ENCODE results near the gene RTL10.

Gene RTL10

DNA sequence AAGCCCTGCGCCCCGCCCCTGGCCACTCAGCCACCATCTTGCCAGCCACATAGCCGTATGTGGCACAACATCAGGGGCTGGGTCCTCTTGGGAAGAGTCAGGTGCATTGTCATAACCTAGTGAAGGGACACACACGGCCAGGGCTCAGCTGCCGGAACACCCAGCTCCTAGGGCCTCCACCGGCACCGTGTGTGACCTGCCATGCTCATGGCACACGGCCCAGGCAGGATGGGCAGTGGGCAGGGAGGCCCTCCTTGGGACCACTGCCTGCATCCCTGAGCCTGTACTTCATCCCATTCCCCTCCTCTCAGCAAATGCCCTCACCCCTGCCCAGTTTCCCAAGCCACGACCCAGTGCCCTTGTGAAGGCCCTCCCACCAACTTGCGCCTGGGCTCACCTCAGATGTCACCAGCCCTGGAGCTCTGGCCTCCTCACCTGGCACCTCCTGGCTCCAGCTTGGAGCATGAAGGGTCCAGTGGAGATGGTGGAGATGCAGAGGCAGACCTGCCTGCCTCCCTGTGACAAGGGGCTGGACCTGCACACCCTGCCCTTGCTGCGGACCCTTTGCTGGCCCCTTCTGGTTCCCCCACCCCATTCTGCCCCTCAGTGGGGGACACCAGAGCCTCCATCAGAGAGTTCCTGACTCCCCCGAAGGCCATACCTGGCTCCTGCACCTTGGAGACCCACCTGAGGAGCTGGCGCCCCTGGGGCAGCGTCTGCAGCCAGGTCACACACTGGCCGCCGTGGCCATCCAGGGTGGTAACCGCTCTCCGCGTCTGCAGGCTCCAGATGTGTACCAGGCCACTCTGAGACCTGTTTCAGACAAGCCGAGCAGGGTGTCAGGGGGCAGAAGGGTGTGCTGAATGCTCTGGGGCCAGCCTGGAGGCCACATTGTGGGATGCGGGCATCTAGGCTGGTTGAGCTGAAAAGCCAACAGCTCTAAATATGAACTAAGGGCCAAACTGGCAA is 34.5 kb downstream of the RTL10 start:
- H3K27ac ChIP-seq: no peak overlapping the region
- no peaks in the 10 kb centered on the region for H3K4me1 ChIP-seq
- no peaks in the 10 kb centered on the region for H3K9me3 ChIP-seq (ENCODE audit: control insufficient read depth, low read length)
- H3K9ac ChIP-seq: no peak overlapping the region
- TF ChIP-seq, protein P1, sequence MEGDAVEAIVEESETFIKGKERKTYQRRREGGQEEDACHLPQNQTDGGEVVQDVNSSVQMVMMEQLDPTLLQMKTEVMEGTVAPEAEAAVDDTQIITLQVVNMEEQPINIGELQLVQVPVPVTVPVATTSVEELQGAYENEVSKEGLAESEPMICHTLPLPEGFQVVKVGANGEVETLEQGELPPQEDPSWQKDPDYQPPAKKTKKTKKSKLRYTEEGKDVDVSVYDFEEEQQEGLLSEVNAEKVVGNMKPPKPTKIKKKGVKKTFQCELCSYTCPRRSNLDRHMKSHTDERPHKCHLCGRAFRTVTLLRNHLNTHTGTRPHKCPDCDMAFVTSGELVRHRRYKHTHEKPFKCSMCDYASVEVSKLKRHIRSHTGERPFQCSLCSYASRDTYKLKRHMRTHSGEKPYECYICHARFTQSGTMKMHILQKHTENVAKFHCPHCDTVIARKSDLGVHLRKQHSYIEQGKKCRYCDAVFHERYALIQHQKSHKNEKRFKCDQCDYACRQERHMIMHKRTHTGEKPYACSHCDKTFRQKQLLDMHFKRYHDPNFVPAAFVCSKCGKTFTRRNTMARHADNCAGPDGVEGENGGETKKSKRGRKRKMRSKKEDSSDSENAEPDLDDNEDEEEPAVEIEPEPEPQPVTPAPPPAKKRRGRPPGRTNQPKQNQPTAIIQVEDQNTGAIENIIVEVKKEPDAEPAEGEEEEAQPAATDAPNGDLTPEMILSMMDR (IDR thresholded peaks at IDR 0.05): no peak
- H3K36me3 ChIP-seq (ENCODE audit: control insufficient read depth, insufficient read depth, low read length): no peaks in the 10 kb centered on the region
- no peaks in the 10 kb centered on the region for H3K27me3 ChIP-seq (ENCODE audit: control insufficient read depth, insufficient read depth, low read length)
- H3K4me3 ChIP-seq (ENCODE audit: low read depth, low read length): no peak overlapping the region
- H2AFZ ChIP-seq: no peak overlapping the region
- H3K79me2 ChIP-seq: no peaks in the 10 kb centered on the region
- no peak overlapping the region for H3K4me2 ChIP-seq (ENCODE audit: low read length)

DNA sequence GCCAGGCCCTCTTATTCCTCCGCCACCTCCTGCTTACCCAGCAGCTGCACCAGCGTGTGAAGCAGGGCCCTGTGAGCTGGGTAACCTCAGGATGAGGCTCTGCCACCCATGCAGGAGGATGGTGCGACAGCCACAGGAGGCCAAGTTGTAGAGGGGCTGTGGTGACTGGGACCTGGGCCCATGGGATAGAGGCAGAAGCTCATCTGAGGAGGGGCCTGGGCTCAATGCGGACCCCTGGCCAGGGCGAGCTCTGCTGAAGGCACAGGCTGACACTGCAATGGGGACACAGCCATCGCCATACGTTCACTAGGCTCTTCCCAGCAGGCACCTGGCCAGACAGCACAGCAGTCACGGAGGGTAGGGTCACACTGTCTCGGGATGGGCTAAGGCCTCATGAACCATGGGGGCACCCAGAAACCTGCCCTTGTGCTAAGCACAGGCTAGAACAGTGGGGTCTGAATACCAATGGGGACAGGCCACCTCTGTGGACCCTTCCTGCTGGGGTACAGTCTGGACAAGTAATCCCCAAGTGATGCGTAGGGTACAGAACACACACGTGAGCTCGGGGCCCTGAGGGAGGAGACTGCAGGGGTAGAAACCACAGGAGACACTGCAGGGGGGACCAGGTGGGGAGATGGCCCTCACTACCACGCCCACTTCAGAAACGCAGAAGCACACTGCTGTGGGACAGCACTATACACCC is 35.3 kb downstream of the RTL10 start:
- H3K9me3 ChIP-seq (ENCODE audit: control insufficient read depth, low read length): no peaks in the 10 kb centered on the region
- no peaks in the 10 kb centered on the region for H3K27me3 ChIP-seq (ENCODE audit: control insufficient read depth, insufficient read depth, low read length)
- H3K4me2 ChIP-seq (ENCODE audit: low read length): no peak overlapping the region
- no peak overlapping the region for H3K27ac ChIP-seq
- H3K79me2 ChIP-seq: no peaks in the 10 kb centered on the region
- TF ChIP-seq, protein P1 (IDR thresholded peaks at IDR 0.05): no peak
- H3K9ac ChIP-seq: no peak overlapping the region
- no peak overlapping the region for H3K4me3 ChIP-seq (ENCODE audit: low read depth, low read length)
- no peaks in the 10 kb centered on the region for H3K36me3 ChIP-seq (ENCODE audit: control insufficient read depth, insufficient read depth, low read length)
- H3K4me1 ChIP-seq: no peaks in the 10 kb centered on the region
- H2AFZ ChIP-seq: no peak overlapping the region

DNA sequence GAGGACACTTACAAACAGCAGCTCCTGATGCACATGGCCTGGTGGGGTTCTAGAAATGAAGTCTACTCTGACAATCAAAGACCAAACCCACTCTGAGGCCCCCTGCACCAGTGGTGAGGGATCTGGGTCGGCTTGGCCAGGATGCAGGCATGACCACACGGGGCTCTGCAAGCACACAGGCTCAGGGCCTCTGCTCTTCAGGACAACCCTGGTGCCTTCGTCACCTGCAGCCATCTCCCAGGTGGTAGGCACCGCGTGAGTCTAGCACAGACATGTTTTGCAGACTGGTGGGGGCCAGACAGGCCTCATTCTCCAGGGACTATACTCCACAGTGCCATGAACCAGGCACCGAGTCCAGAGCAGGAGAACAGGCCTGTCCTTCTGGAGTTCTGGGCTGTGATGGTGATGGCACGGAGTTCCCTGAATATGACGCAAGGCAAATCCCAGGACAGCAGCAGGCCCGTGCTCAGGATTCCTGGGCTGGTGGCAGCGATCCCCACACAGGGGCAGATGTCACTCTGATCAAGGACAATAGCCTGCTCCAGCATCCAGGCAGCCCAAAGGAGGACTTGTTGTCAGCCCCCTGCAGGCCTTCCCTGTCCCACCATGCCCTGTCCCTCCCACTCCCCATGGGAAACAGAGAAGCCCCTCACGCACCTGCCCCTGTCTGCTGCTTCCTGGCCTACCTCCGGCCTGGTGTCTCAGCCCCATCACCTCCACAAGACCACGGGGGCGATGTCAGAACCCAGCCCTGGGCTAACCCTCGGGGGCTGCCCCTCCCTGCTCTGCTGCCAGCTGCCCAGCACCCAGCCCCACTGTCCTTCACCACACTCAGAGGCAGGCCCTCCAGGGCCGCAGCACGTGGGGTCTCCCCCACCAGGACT is 36.1 kb downstream of the RTL10 start:
- H2AFZ ChIP-seq: no peak overlapping the region
- no peaks in the 10 kb centered on the region for H3K36me3 ChIP-seq (ENCODE audit: control insufficient read depth, insufficient read depth, low read length)
- H3K9ac ChIP-seq: no peak overlapping the region
- H3K4me1 ChIP-seq: no peaks in the 10 kb centered on the region
- H3K9me3 ChIP-seq (ENCODE audit: control insufficient read depth, low read length): no peaks in the 10 kb centered on the region
- H3K4me2 ChIP-seq (ENCODE audit: low read length): no peak overlapping the region
- TF ChIP-seq, protein P1 (IDR thresholded peaks at IDR 0.05): no peak
- H3K27ac ChIP-seq: no peak overlapping the region
- H3K27me3 ChIP-seq (ENCODE audit: control insufficient read depth, insufficient read depth, low read length): no peaks in the 10 kb centered on the region
- no peaks in the 10 kb centered on the region for H3K79me2 ChIP-seq
- H3K4me3 ChIP-seq (ENCODE audit: low read depth, low read length): no peak overlapping the region

DNA sequence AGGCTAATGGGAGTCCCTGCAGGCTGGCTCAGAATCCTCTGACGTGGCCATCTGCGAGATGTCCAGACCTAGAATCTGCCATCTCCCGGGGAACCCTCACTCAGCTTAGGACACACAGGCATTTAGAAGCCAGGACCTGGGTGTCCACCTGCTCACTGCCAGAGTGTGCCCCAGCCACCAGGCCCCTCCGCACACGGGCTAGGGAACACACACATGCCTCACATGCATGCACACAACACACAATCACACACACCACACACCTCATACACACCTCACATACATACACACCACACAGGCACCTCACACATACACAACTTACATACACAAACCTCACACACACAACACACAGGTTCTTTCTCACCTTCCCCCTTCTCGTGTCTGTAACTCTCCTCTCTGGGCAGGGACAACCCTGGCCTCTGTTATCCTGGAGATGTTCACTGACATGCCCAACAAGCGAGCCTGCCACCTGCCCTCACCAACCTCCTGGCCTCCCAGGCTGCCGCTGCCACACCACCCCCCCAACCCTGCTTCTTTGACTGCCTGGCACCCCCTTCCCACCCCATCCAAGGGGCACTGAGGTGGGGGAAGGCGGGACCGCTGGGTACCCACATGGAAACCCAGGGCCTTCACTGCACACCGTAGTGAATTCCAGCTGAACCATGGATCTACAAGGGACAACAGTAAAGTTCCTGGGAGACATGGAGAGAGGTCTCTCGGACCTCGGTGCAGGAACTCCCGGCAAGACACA is 38.1 kb downstream of the RTL10 start:
- H3K4me1 ChIP-seq: no peaks in the 10 kb centered on the region
- H3K36me3 ChIP-seq (ENCODE audit: control insufficient read depth, insufficient read depth, low read length): no peaks in the 10 kb centered on the region
- TF ChIP-seq, protein P1 (IDR thresholded peaks at IDR 0.05): no peak
- no peak overlapping the region for H3K9ac ChIP-seq
- no peak overlapping the region for H3K4me3 ChIP-seq (ENCODE audit: low read depth, low read length)
- H3K9me3 ChIP-seq (ENCODE audit: control insufficient read depth, low read length): no peaks in the 10 kb centered on the region
- H3K79me2 ChIP-seq: no peaks in the 10 kb centered on the region
- H3K4me2 ChIP-seq (ENCODE audit: low read length): no peak overlapping the region
- H2AFZ ChIP-seq: no peak overlapping the region
- no peak overlapping the region for H3K27ac ChIP-seq
- no peaks in the 10 kb centered on the region for H3K27me3 ChIP-seq (ENCODE audit: control insufficient read depth, insufficient read depth, low read length)
